Naive thymus-derived CD4-positive, alpha-beta T cell (primary cell): ENCODE measurements around the gene LANCL2. TPM values are rescaled to one million over a fixed set of nuclear protein-coding genes. Genes with fewer than 3 reads are reported as not detected.

ENCODE experiments used
- ATAC-seq: fragments of 150-1000 bp; cut with Tn5 transposase; 2 replicates; pipeline ENCODE4 v1.10.0; 2021; ENCODE audit warnings: mild to moderate bottlenecking, moderate library complexity
- CTCF ChIA-PET: fragments of 350-600 bp; sonication (Branson Sonifier 250); formaldehyde crosslinking; loops from one replicate; lab custom pipeline; 2021; ENCODE audit warnings: antibody characterized with exemption; lab: Charles Lee
- POLR2A ChIA-PET: fragments of 350-600 bp; sonication (Branson Sonifier 250); formaldehyde crosslinking; loops from one replicate; lab custom pipeline; 2021; ENCODE audit warnings: antibody characterized with exemption, inconsistent platforms; lab: Charles Lee
- DNase-seq, 9 donors: peaks; one replicate each; pipeline versions ENCODE4 v3.0.0 to v3.0.0-alpha.2; 2020 to 2022; ENCODE audit warnings: mixed read lengths in 1 of 9
- H3K27ac ChIP-seq: one replicate; pipeline ENCODE4 v1.7.0; 2013; ENCODE audit warnings: mild to moderate bottlenecking, low read depth, low read length, moderate library complexity
- H3K27me3 ChIP-seq, 2 donors: one replicate each; pipeline ENCODE4 v1.7.0; 2013; ENCODE audit warnings: low read length in 2 of 2, mild to moderate bottlenecking in 2 of 2, moderate library complexity in 2 of 2; ENCODE audit not compliant: control insufficient read depth in 2 of 2, insufficient read depth in 2 of 2
- H3K36me3 ChIP-seq, 3 experiments: 1 replicate in 2 of 3; 2 replicates in 1 of 3; pipeline ENCODE4 v1.7.0; 2013; ENCODE audit warnings: low read length in 3 of 3, mild to moderate bottlenecking in 3 of 3, moderate library complexity in 1 of 3; ENCODE audit not compliant: insufficient read depth in 3 of 3, control insufficient read depth in 2 of 3
- H3K4me1 ChIP-seq, 2 donors: one replicate each; pipeline ENCODE4 v1.7.0; 2013; ENCODE audit warnings: low read length in 2 of 2, mild to moderate bottlenecking in 2 of 2, moderate library complexity in 1 of 2; ENCODE audit not compliant: control insufficient read depth in 2 of 2, insufficient read depth in 2 of 2
- H3K4me3 ChIP-seq: 2 replicates; pipeline ENCODE4 v1.7.0; 2013; ENCODE audit warnings: mild to moderate bottlenecking, low read length
- H3K9me3 ChIP-seq, 3 experiments: 1 replicate in 2 of 3; 2 replicates in 1 of 3; pipeline ENCODE4 v1.7.0; 2013; ENCODE audit warnings: low read length in 3 of 3; ENCODE audit not compliant: control insufficient read depth in 2 of 3
- H3K27ac Mint-ChIP-seq, 9 donors: one replicate each; pipeline ENCODE4 v1.8.0; 2020 to 2022; ENCODE audit warnings: mixed read lengths in 9 of 9, mild to moderate bottlenecking in 8 of 9, moderate library complexity in 5 of 9, inconsistent platforms in 2 of 9
- H3K27me3 Mint-ChIP-seq, 5 donors: one replicate each; pipeline ENCODE4 v1.8.0; 2021 to 2022; ENCODE audit warnings: mixed read lengths in 5 of 5, mild to moderate bottlenecking in 1 of 5
- H3K36me3 Mint-ChIP-seq, 5 donors: one replicate each; pipeline ENCODE4 v1.8.0; 2020 to 2022; ENCODE audit warnings: mixed read lengths in 5 of 5, mild to moderate bottlenecking in 3 of 5, inconsistent platforms in 1 of 5
- H3K4me1 Mint-ChIP-seq, 7 donors: one replicate each; pipeline ENCODE4 v1.8.0; 2020 to 2022; ENCODE audit warnings: mixed read lengths in 7 of 7, mild to moderate bottlenecking in 3 of 7, inconsistent platforms in 1 of 7
- H3K4me3 Mint-ChIP-seq, 10 donors: one replicate each; pipeline ENCODE4 v1.8.0; 2020 to 2022; ENCODE audit warnings: mild to moderate bottlenecking in 10 of 10, mixed read lengths in 10 of 10, moderate library complexity in 6 of 10, inconsistent platforms in 2 of 10
- H3K9me3 Mint-ChIP-seq, 11 donors: one replicate each; pipeline ENCODE4 v1.8.0; 2020 to 2022; ENCODE audit warnings: mixed read lengths in 11 of 11, mild to moderate bottlenecking in 4 of 11, inconsistent platforms in 1 of 11, moderate library complexity in 1 of 11
- intact Hi-C, 2 donors: fragments of 100-400 bp; cut with micrococcal nuclease; formaldehyde crosslinking; loops; one replicate each; pipeline ENCODE4 v1.15.1; 2023
- polyA plus RNA-seq, 2 donors: library from polyadenylated mRNA; unstranded; fragments of 300-500 nt; fragmentation: Illumina TruSeq; gene quantifications; one replicate each; pipeline ENCODE4 v1.2.3, GENCODE V29; 2021
- total RNA-seq, 6 experiments: library from RNA in 5 of 6; stranded (reverse) in 5 of 6; gene quantifications; 1 replicate in 5 of 6; 2 replicates in 1 of 6; pipeline ENCODE4 v1.2.3 and lab custom pipeline; 2021 to 2026

LANCL2 gene
- total and polyA plus RNA-seq, 7 experiments from 2014 or later: 4.8 to 10.5 (median 8.2) TPM

- Histone ChIP-seq H3K9me3 (no peaks in the 10 kb centered on the region), H3K27ac (no peak overlapping the region), H3K4me3 (no peak overlapping the region), H3K27me3 (no peaks in the 10 kb centered on the region), H3K36me3 (no peaks in the 10 kb centered on the region), H3K4me1 (peaks cover 0 to 47% of the 10 kb centered on the region in 2 donors)
- POLR2A ChIA-PET: no interaction called here
- H3K4me3 Mint-ChIP-seq: peak overlapping the region in 6 of 10 donors; percentile 11 to 71 (median 52)
- H3K4me1 Mint-ChIP-seq: peaks cover 35 to 61% (median 56%) of the 10 kb centered on the region in 7 donors
- peak overlapping the region; percentile 4 to 92 (median 45) for H3K27ac Mint-ChIP-seq
- DNase-seq (no peak), ATAC-seq (no peak)
- no peaks in the 10 kb centered on the region for H3K27me3 Mint-ChIP-seq
- CTCF ChIA-PET: no interaction called here
- intact Hi-C loops: loop anchor here in 1 of 2 donors (1.0 kb wide), 1 partner anchor 160 kb away; no protein-coding TSS in a partner anchor
- H3K36me3 Mint-ChIP-seq: peaks cover 0 to 6% (median 0%) of the 10 kb centered on the region in 5 donors
- H3K9me3 Mint-ChIP-seq: peaks cover 0 to 3% (median 0%) of the 10 kb centered on the region in 11 donors
Measured at GRCh38 chr7:55438085-55438756, 73.1 kb downstream of the LANCL2 start.

GRCh38 chr7:55438757-55439525, 73.8 kb downstream of the LANCL2 start:
- CTCF ChIA-PET: no interaction called here
- Mint-ChIP-seq H3K27me3 (no peaks in the 10 kb centered on the region), H3K4me3 (peak overlapping the region in 8 of 10 donors; percentile 11 to 71 (median 52)), H3K36me3 (peaks cover 0 to 6% (median 0%) of the 10 kb centered on the region in 5 donors), H3K27ac (peak overlapping the region; percentile 10 to 92 (median 45)), H3K4me1 (peaks cover 30 to 59% (median 51%) of the 10 kb centered on the region in 7 donors), H3K9me3 (peaks cover 0 to 3% (median 0%) of the 10 kb centered on the region in 11 donors)
- no peaks in the 10 kb centered on the region for H3K9me3 ChIP-seq
- no peaks in the 10 kb centered on the region for H3K36me3 ChIP-seq
- POLR2A ChIA-PET: interaction anchor here (1.8 kb wide), 1 partner anchor 31 kb away, joined by 6 read pairs; no protein-coding TSS in a partner anchor
- ATAC-seq: no peak
- DNase-seq: peak in 1 of 9 donors; percentile 19
- intact Hi-C loops: loop anchor here in 1 of 2 donors (1.0 kb wide), 1 partner anchor 159 kb away; no protein-coding TSS in a partner anchor
- H3K27ac ChIP-seq: no peak overlapping the region
- no peak overlapping the region for H3K4me3 ChIP-seq
- H3K27me3 ChIP-seq: no peaks in the 10 kb centered on the region
- H3K4me1 ChIP-seq: peaks cover 0 to 44% of the 10 kb centered on the region in 2 donors

- no peak for ATAC-seq
- Histone ChIP-seq H3K4me1 (peaks cover 0 to 44% of the 10 kb centered on the region in 2 donors), H3K27ac (no peak overlapping the region), H3K4me3 (no peak overlapping the region), H3K27me3 (no peaks in the 10 kb centered on the region), H3K36me3 (no peaks in the 10 kb centered on the region), H3K9me3 (no peaks in the 10 kb centered on the region)
- intact Hi-C loops: no loop called here
- Mint-ChIP-seq H3K36me3 (peaks cover 0 to 6% (median 0%) of the 10 kb centered on the region in 5 donors), H3K9me3 (peaks cover 0 to 3% (median 0%) of the 10 kb centered on the region in 11 donors), H3K4me3 (peak overlapping the region in 4 of 10 donors; percentile 11 to 51 (median 38)), H3K4me1 (peaks cover 30 to 55% (median 51%) of the 10 kb centered on the region in 7 donors), H3K27ac (peak overlapping the region in 8 of 9 donors; percentile 1 to 92 (median 57)), H3K27me3 (no peaks in the 10 kb centered on the region)
- POLR2A ChIA-PET: interaction anchor here (1.8 kb wide), 1 partner anchor 30 kb away, joined by 6 read pairs; no protein-coding TSS in a partner anchor
- peak in 1 of 9 donors; percentile 18 for DNase-seq
- CTCF ChIA-PET: no interaction called here
Measured at GRCh38 chr7:55439627-55440026, 74.5 kb downstream of the LANCL2 start.

DNA sequence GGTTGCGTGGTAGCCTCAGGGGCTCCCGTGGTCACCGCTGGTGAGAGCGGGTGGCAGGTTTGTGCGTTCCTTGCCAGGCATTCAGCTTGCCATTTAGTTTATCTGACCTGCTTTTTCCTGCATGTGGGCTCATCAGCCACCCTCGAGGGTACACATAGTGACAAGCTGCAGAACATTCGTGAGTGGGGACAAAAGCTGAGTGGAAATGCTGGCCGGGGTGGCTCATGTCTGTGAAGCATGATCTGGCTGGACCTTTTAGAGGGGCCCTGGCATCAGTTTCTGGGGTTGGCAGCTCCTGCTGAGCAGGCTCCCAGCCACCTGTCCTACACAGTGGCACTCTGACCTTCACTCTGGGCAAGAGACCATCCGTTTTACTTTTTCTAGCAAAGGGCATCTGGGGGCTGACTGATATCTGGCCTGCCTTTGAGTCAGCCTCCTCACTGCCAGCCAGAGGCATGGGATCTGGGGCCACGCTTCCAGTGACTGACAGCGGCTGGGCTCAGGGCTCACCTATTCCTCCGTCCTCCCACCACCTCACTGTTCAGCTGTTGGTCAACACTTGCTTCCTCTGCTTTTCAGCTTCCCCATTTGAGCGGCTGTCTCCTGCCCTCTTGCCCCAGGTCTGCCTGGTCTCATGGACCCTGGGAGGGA, 75.0 kb downstream of the LANCL2 start:
- H3K36me3 ChIP-seq: no peaks in the 10 kb centered on the region
- intact Hi-C loops: no loop called here
- H3K9me3 ChIP-seq: no peaks in the 10 kb centered on the region
- Mint-ChIP-seq H3K27ac (peak overlapping the region in 6 of 9 donors; percentile 24 to 91 (median 48)), H3K27me3 (no peaks in the 10 kb centered on the region), H3K4me3 (peak overlapping the region in 3 of 10 donors; percentile 31 to 51 (median 40)), H3K36me3 (peaks cover 0 to 7% (median under 1%) of the 10 kb centered on the region in 5 donors), H3K9me3 (peaks cover 0 to 5% (median 0%) of the 10 kb centered on the region in 11 donors), H3K4me1 (peaks cover 30 to 54% (median 51%) of the 10 kb centered on the region in 7 donors)
- H3K27ac ChIP-seq: no peak overlapping the region
- no peak overlapping the region for H3K4me3 ChIP-seq
- DNase-seq: no peak
- ATAC-seq: peak; percentile 19
- H3K4me1 ChIP-seq: peaks cover 0 to 44% of the 10 kb centered on the region in 2 donors
- H3K27me3 ChIP-seq: no peaks in the 10 kb centered on the region
- CTCF ChIA-PET: interaction anchor here (0.6 kb wide), 1 partner anchor 241 kb away, joined by 3 read pairs; no protein-coding TSS in a partner anchor
- POLR2A ChIA-PET: interaction anchor here (1.8 kb wide), 1 partner anchor 30 kb away, joined by 6 read pairs; no protein-coding TSS in a partner anchor

GRCh38 chr7:55441002-55441401, 75.9 kb downstream of the LANCL2 start:
- H3K27me3 ChIP-seq: no peaks in the 10 kb centered on the region
- Mint-ChIP-seq H3K27me3 (no peaks in the 10 kb centered on the region), H3K27ac (peak overlapping the region in 1 of 9 donors; percentile 44), H3K36me3 (peaks cover 0 to 11% (median 4%) of the 10 kb centered on the region in 5 donors), H3K4me1 (peaks cover 28 to 53% (median 48%) of the 10 kb centered on the region in 7 donors), H3K4me3 (no peak overlapping the region), H3K9me3 (peaks cover 0 to 8% (median 0%) of the 10 kb centered on the region in 11 donors)
- no peak for DNase-seq
- no peak overlapping the region for H3K27ac ChIP-seq
- no peak for ATAC-seq
- intact Hi-C loops: no loop called here
- H3K9me3 ChIP-seq: no peaks in the 10 kb centered on the region
- ChIA-PET POLR2A (interaction anchor here (1.8 kb wide), 1 partner anchor 29 kb away, joined by 6 read pairs; no protein-coding TSS in a partner anchor), CTCF (no interaction called here)
- peaks cover 0 to 38% of the 10 kb centered on the region in 2 donors for H3K4me1 ChIP-seq
- no peak overlapping the region for H3K4me3 ChIP-seq
- H3K36me3 ChIP-seq: no peaks in the 10 kb centered on the region
